T-helper 1 cell treated with Interleukin-12 subunit alpha and Interleukin-12 subunit beta and Interleukin-4 antibody, amounts not matched to agents 30 μg/mL and 1 μg/mL, for 36 hours (primary cell): ENCODE data around the gene GUCY1A1.

ENCODE experiments used
- H3K27ac Mint-ChIP-seq: one replicate; pipeline ENCODE4 v1.8.0; 2021; ENCODE audit warnings: mild to moderate bottlenecking, mixed read lengths
- H3K27me3 Mint-ChIP-seq: one replicate; pipeline ENCODE4 v1.8.0; 2021; ENCODE audit warnings: low read depth, mixed read lengths
- H3K36me3 Mint-ChIP-seq: one replicate; pipeline ENCODE4 v1.8.0; 2021; ENCODE audit warnings: low read depth, mixed read lengths
- H3K4me1 Mint-ChIP-seq: one replicate; pipeline ENCODE4 v1.8.0; 2021; ENCODE audit warnings: low read depth, mixed read lengths
- H3K4me3 Mint-ChIP-seq: one replicate; pipeline ENCODE4 v1.8.0; 2021; ENCODE audit warnings: mild to moderate bottlenecking, moderate library complexity, mixed read lengths
- H3K9me3 Mint-ChIP-seq: one replicate; pipeline ENCODE4 v1.8.0; 2021; ENCODE audit warnings: mixed read lengths

Gene GUCY1A1

DNA sequence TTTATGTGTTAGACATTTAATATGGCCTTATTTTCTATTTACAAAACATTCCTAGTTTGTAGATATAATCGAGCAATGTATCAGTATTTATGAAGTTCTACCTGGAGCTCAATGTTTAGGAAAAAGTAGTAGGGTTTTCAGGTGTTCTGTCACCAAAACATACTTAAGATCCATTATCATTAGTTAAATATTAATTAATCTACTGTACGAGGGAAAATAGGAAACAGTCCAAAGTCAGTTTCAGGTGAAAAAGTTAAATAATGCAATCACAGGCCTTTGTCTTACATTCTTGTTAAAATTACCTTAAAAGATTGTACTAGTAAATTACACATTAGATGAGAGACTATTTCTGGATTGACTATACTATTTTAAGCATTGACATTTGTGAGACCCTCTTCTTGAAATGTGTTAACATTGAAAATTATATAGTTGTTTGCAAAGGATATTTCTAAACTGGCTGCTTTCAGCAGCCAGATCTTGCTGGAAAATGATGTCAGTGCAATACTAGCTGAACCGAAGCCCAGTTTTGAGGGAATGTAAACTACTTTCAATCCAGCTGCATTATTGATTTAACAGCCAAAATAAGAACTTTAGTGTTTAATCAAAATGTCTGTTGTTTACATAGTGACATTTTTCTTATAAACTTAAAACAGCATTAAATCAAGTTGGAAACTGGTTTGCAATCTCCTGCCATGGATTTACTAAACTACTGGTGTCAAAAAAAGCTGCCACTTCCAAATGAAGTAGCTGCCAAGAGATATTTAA, 111.5 kb downstream of the GUCY1A1 start:
- Mint-ChIP-seq H3K9me3 (no peaks in the 10 kb centered on the region), H3K27me3 (peaks cover 4% of the 10 kb centered on the region), H3K4me3 (no peak overlapping the region)

DNA sequence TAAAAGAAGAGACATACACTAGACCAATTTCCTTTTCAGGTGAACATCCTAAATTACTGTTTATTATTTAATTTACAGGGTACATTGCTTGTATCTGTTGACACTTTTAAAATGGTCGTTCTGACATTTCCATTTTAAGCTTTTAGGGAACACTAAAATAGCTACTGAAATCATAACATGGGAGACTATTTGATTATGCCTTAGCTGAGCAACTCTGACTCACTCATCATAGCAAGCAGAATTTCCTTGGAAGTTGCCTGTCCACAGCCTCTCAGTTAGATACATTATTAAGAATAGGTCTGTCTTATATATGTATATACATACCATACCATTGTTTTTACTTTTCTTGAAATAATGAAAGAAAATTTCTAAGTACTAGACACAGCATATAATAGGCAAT, 114.1 kb downstream of the GUCY1A1 start:
- Mint-ChIP-seq H3K27ac (no peak overlapping the region), H3K4me3 (no peak overlapping the region), H3K9me3 (no peaks in the 10 kb centered on the region), H3K4me1 (no peaks in the 10 kb centered on the region), H3K27me3 (peaks cover 4% of the 10 kb centered on the region), H3K36me3 (no peaks in the 10 kb centered on the region)

More for the DNA sequence above, 111.5 kb downstream of the GUCY1A1 start:
- H3K4me1 Mint-ChIP-seq = no peaks in the 10 kb centered on the region
- no peak overlapping the region for H3K27ac Mint-ChIP-seq
- H3K36me3 Mint-ChIP-seq = no peaks in the 10 kb centered on the region

DNA sequence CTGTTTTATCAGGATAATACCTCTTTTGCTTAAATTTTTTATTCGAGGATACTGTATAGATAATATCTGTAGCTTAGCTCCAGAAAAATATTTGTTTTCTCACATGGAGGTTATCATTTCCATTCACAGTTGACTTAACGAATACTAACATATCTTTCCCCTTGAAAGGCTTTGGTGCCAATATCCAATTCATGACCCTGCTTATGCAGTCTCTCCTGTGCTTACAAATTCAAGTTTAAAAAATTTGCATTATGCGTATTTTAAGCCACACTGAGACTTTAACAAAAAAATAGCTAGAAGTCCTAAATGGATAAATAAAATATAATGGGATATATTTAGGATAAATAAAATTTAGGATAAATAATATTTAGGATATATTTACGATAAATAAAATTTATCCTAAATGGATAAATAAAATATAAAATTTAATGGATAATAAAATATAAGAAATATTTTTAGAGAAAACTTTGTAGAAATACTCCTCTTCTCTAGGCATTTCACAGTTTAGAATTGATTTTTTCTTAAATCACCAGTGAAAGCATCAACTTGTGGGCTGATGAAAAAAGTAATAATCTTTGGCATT, 114.7 kb downstream of the GUCY1A1 start:
- H3K4me1 Mint-ChIP-seq = no peaks in the 10 kb centered on the region
- no peak overlapping the region for H3K27ac Mint-ChIP-seq
- no peaks in the 10 kb centered on the region for H3K9me3 Mint-ChIP-seq
- H3K36me3 Mint-ChIP-seq = no peaks in the 10 kb centered on the region
- no peak overlapping the region for H3K4me3 Mint-ChIP-seq
- peaks cover 4% of the 10 kb centered on the region for H3K27me3 Mint-ChIP-seq
